SU-DHL-6 (cell line): Measurements from ENCODE around the gene ANKRD39.

Source experiments
- H2AFZ ChIP-seq: fragments of 200-600 bp; sonication (generic); 2 replicates; pipeline ENCODE4 v1.6.1; 2014; ENCODE audit warnings: low read depth, mild to moderate bottlenecking, moderate library complexity, mixed read lengths, antibody characterized with exemption, low read length; ENCODE audit not compliant: severe bottlenecking
- H3F3A ChIP-seq: fragments of 200-600 bp; shearing (Covaris generic); 2 replicates; pipeline ENCODE4 v1.6.0; 2016; ENCODE audit warnings: antibody characterized with exemption, mild to moderate bottlenecking; ENCODE audit not compliant: insufficient read depth
- H3K27ac ChIP-seq: fragments of 200-600 bp; sonication (generic); 2 replicates; pipeline ENCODE4 v1.5.1; 2016; ENCODE audit warnings: low read depth, mild to moderate bottlenecking, low read length, moderate library complexity, mixed read lengths
- H3K27me3 ChIP-seq: fragments of 200-600 bp; sonication (generic), shearing (Covaris generic); 2 replicates; pipeline ENCODE4 v1.6.0; 2014; ENCODE audit warnings: mild to moderate bottlenecking, low read length
- H3K36me3 ChIP-seq: fragments of 200-600 bp; sonication (generic); 2 replicates; pipeline ENCODE4 v1.6.1; 2014; ENCODE audit warnings: mild to moderate bottlenecking, low read length, mixed read lengths
- H3K4me2 ChIP-seq: fragments of 300-600, 200-600 bp; shearing (Covaris generic), sonication (generic); 2 replicates; pipeline ENCODE4 v1.6.0; 2014; ENCODE audit warnings: low read length, low read depth, mild to moderate bottlenecking; ENCODE audit not compliant: poor library complexity, severe bottlenecking
- H3K4me3 ChIP-seq: fragments of 200-600 bp; sonication (generic); 2 replicates; pipeline ENCODE4 v1.5.1; 2014; ENCODE audit warnings: antibody characterized with exemption, low read length, mild to moderate bottlenecking, mixed read lengths; ENCODE audit not compliant: insufficient read depth, poor library complexity, severe bottlenecking
- H3K79me2 ChIP-seq: fragments of 200-600 bp; sonication (generic); 2 replicates; pipeline ENCODE4 v1.6.1; 2014; ENCODE audit warnings: mild to moderate bottlenecking, low read length, moderate library complexity; ENCODE audit not compliant: insufficient read depth
- H3K9ac ChIP-seq: fragments of 200-600 bp; sonication (generic); 2 replicates; pipeline ENCODE4 v1.7.0; 2014; ENCODE audit warnings: mild to moderate bottlenecking, low read length
- H3K9me2 ChIP-seq: fragments of 200-600 bp; sonication (generic); replicated peaks from 2 replicates; pipeline ENCODE4 v1.6.1; 2014; ENCODE audit warnings: low read length; ENCODE audit not compliant: insufficient read depth
- H3K9me3 ChIP-seq: fragments of 200-600 bp; sonication (generic); 2 replicates; pipeline ENCODE4 v1.6.1; 2014; ENCODE audit warnings: low read length, mixed read lengths; ENCODE audit not compliant: insufficient read depth
- H4K20me1 ChIP-seq: fragments of 200-600 bp; sonication (generic); 2 replicates; pipeline ENCODE4 v1.6.1; 2014; ENCODE audit warnings: low read depth, mild to moderate bottlenecking, antibody characterized with exemption, low read length, moderate library complexity, mixed read lengths
- EZH2phosphoT487 ChIP-seq: fragments of 200-600 bp; sonication (generic), shearing (Covaris generic); conservative IDR thresholded peaks from 2 replicates; pipeline ENCODE4 v1.6.1; 2018; ENCODE audit warnings: mild to moderate bottlenecking, antibody characterized with exemption, low read length, moderate library complexity, mixed read lengths
- TF ChIP-seq, protein P1 (sequence below): fragments of 200-600 bp; sonication (generic); IDR thresholded peaks from one replicate; pipeline ENCODE4 v1.5.1; 2017; ENCODE audit warnings: antibody characterized with exemption, mild to moderate bottlenecking, low read length, moderate library complexity; ENCODE audit not compliant: insufficient read depth, poor library complexity, severe bottlenecking

ANKRD39 gene

DNA sequence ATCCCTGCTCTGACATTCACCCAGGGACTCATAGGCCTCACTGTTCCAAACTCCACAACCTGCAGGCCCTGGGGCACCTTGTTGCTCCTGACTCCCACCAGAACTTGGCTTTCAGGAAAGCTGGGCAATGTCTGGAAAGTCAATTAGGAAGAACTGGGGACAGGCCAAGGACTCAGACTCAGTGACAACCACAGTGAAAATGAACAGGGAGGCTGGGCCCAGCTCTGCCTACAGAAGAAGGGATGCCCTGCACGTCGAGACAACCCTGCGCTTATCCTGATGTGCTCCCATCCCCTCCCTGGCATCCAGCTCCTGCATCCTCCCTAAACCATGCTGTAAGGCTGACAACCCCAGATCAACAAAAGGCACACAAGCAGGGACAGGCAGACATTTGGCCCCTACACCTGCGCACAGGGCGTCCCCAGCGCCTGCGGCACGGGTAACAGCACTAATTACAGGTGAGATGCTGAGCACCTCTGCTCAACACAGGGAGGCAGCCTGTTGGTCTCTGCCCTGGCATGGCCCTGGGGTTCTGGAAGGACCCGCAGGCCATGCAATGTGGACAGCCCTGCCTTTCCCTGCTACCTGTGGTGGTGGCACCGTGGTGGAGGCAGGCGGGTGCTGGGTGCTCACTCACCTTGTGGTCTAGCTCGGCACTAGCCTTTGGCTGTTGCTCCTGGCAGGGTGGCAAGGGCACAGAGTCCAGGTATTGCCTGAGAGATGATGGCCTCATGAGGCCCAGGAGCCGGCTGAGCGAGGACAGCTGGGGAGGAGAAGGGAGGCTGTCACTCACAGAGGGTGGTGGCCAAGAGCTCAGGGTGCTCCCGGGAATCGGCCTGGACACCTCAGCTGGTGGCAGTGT, 35.7 kb upstream of the ANKRD39 start:
- H4K20me1 ChIP-seq = no peaks in the 10 kb centered on the region
- H3K36me3 ChIP-seq = no peaks in the 10 kb centered on the region

DNA sequence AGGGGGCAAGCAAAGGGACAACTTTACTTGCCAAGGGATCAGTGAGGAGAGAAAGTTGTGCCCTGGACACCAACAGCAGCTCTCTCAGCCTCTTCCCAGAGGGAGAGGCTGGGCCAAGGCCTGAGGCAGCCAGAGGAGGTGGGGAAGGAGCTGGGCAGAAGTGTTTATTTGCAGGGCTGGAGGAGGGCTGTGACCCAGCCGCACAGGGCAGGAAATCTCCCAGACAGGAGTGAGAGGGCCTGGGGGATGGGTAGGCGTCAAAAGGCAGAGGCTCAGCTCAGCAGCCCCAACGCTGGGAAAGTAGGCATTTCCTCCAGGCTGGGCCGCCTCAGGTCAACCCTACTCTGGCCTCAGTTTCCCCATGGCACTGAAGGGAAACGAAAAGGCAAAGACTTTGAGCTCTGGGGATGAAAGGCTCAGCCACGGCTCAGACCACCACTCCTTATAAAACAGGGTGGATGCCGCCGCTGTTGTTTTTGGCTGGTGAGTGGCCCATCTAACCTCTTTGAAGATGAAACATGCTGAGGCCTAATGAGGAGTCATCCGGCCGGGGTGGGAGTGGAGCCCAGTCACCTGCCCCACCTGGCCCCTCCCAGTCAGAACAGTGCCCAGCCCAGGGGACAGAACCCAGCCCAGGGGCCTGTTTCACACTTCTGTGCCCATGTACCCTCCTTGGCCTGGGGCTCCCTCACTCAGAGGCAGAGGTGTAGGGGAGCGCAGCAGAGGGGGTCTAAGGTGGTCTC, 33.9 kb upstream of the ANKRD39 start:
- TF ChIP-seq EZH2phosphoT487 = no peak
- TF ChIP-seq, protein P1, sequence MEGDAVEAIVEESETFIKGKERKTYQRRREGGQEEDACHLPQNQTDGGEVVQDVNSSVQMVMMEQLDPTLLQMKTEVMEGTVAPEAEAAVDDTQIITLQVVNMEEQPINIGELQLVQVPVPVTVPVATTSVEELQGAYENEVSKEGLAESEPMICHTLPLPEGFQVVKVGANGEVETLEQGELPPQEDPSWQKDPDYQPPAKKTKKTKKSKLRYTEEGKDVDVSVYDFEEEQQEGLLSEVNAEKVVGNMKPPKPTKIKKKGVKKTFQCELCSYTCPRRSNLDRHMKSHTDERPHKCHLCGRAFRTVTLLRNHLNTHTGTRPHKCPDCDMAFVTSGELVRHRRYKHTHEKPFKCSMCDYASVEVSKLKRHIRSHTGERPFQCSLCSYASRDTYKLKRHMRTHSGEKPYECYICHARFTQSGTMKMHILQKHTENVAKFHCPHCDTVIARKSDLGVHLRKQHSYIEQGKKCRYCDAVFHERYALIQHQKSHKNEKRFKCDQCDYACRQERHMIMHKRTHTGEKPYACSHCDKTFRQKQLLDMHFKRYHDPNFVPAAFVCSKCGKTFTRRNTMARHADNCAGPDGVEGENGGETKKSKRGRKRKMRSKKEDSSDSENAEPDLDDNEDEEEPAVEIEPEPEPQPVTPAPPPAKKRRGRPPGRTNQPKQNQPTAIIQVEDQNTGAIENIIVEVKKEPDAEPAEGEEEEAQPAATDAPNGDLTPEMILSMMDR = no peak
- H3K4me2 ChIP-seq = no peak overlapping the region
- H3K4me3 ChIP-seq = no peak overlapping the region
- no peaks in the 10 kb centered on the region for H3K27me3 ChIP-seq
- H3K9ac ChIP-seq = no peak overlapping the region
- H2AFZ ChIP-seq = no peak overlapping the region
- H3K79me2 ChIP-seq = no peaks in the 10 kb centered on the region
- no peaks in the 10 kb centered on the region for H3K36me3 ChIP-seq
- no peaks in the 10 kb centered on the region for H3K9me2 ChIP-seq
- no peaks in the 10 kb centered on the region for H3K9me3 ChIP-seq
- no peak overlapping the region for H3K27ac ChIP-seq
- H4K20me1 ChIP-seq = no peaks in the 10 kb centered on the region
- no peaks in the 10 kb centered on the region for H3F3A ChIP-seq

More for the DNA sequence above, 35.7 kb upstream of the ANKRD39 start:
- Histone ChIP-seq H3K9me2 (no peaks in the 10 kb centered on the region), H3K27ac (no peak overlapping the region), H3K27me3 (no peaks in the 10 kb centered on the region), H3K9ac (no peak overlapping the region), H3K4me3 (no peak overlapping the region), H3K4me2 (no peak overlapping the region), H3K9me3 (no peaks in the 10 kb centered on the region), H3K79me2 (no peaks in the 10 kb centered on the region), H3F3A (no peaks in the 10 kb centered on the region), H2AFZ (no peak overlapping the region)
- TF ChIP-seq, protein P1 = no peak
- no peak for TF ChIP-seq EZH2phosphoT487

DNA sequence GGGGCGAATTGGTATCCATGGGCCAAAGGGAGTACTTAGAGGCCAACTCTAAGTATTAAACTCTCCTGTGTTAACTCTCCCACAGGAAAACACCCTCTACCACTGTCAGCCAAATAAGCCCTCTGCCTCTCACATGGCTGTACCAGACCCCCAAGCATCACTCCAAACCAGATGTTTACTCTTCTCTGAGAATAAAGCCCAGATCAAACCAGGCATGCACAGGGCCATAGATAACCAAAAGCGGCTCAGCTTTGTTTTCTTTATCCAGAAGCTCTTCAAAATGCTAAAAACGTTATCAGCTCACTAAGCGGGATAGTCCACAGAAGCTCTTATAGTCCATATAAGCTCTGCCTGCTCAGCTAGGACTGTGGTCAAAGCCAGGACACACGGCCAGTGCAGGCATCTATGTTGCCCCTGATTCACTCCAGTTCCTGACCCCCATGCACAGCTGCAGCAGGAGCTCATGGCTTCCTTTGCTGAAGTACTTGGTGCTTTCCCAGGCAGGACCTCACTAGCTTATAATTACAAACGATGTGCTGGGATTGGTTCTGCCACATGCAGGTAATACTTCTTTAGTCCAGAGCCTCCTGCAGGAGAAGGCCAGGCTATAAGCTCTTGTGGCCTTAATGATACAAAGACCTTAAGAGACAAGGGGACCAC, 33.0 kb upstream of the ANKRD39 start:
- TF ChIP-seq, protein P1 = no peak
- no peak for TF ChIP-seq EZH2phosphoT487
- no peaks in the 10 kb centered on the region for H3K27me3 ChIP-seq
- no peak overlapping the region for H2AFZ ChIP-seq
- H3K9ac ChIP-seq = no peak overlapping the region
- H3F3A ChIP-seq = no peaks in the 10 kb centered on the region
- no peaks in the 10 kb centered on the region for H4K20me1 ChIP-seq
- H3K9me3 ChIP-seq = no peaks in the 10 kb centered on the region
- H3K79me2 ChIP-seq = no peaks in the 10 kb centered on the region
- no peak overlapping the region for H3K4me3 ChIP-seq
- no peaks in the 10 kb centered on the region for H3K9me2 ChIP-seq
- H3K27ac ChIP-seq = no peak overlapping the region
- no peak overlapping the region for H3K4me2 ChIP-seq
- no peaks in the 10 kb centered on the region for H3K36me3 ChIP-seq
